ENCODE measurements around the gene RIT2. TPM values are rescaled to one million over a fixed set of nuclear protein-coding genes. Genes with fewer than 3 reads are reported as not detected.

Gene RIT2
- not detected for total RNA-seq
- polyA plus RNA-seq: not detected
- long read RNA-seq, donor 1: 0 reads
- long read RNA-seq, donor 2: 0 reads
- long read RNA-seq, donor 3: 0 reads

- Histone ChIP-seq H3K27me3 (peaks cover 0 to 8% (median 0%) of the 10 kb centered on the region in 9 donors), H3K27ac (no peak within 1 kb of the TSS), H3K4me1 (no peaks in the 10 kb centered on the region), H3K9me3 (no peaks in the 10 kb centered on the region), H3K4me3 (no peak within 1 kb of the TSS), H3K36me3 (no peaks in the 10 kb centered on the region)
- 72 to 77% (median 75%) methylated on average over 18 of the region's 18 CpGs for WGBS, 4 donors
- ATAC-seq (no peak), DNase-seq (no peak)
- TF ChIP-seq CTCF (IDR thresholded peaks at IDR 0.05) (no peak), POLR2A (IDR thresholded peaks at IDR 0.05) (no peak)
- intact Hi-C loops (cut with DNase I): no loop called here
These were observed at the start of gene RIT2 for GRCh38 chr18:43115076-43115921. RIT2 (minus strand) TSS chr18:43115685.

DNA sequence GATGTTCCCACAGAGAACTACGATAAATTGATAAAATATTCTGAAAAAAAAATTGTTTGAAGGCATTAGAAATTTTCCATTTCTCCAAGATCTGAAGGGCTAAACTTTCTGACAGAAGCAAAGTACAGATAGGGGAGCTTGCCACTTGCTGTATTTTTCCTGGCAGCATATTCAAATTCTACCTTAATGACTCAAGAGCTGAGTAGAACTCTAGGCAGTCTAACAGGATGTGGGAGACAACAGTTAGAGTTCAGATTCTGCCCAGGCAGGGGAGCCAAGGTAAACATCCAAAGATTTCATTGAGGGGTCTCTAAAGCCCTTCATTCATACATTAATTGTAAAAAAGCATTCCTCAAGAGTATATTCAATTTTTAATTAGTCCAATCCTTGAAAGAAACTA lies 46.0 kb upstream of the RIT2 start:
- Histone ChIP-seq H3K27ac (no peak overlapping the region), H3K36me3 (no peaks in the 10 kb centered on the region), H3K4me1 (no peaks in the 10 kb centered on the region), H3K4me3 (no peak overlapping the region), H3K9me3 (peaks cover 0 to 19% (median 2%) of the 10 kb centered on the region in 12 donors), H3K27me3 (no peaks in the 10 kb centered on the region)
- no peak for ATAC-seq
- intact Hi-C loops (cut with DNase I): no loop called here
- 65 to 73% (median 68%) methylated on average over 1 of the region's 1 CpG for WGBS, 4 donors
- no peak for TF ChIP-seq CTCF (IDR thresholded peaks at IDR 0.05)
- TF ChIP-seq POLR2A (IDR thresholded peaks at IDR 0.05): no peak
- DNase-seq: no peak

DNA sequence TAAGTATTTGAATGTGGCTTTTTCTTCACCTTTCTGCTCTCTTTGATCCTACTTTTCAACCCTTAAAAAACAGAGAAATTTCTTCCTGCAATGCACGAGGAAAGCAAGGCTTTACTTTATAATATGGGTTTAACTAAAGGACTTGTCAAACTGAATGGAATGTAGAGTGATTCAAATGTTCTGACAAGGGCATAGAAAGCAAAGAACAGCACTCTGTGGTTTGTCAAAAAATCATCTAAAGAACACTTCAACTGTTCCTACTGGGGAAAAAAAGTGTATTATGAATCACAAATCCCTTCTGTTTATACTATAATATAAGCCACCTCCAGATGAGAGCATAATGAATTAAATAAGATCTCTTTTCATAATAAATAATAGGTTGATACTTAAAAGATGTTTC lies 45.0 kb upstream of the RIT2 start:
- TF ChIP-seq POLR2A (IDR thresholded peaks at IDR 0.05): no peak
- TF ChIP-seq CTCF (IDR thresholded peaks at IDR 0.05): no peak
- Histone ChIP-seq H3K4me1 (no peaks in the 10 kb centered on the region), H3K36me3 (no peaks in the 10 kb centered on the region), H3K9me3 (peaks cover 0 to 15% (median 2%) of the 10 kb centered on the region in 12 donors), H3K27ac (no peak overlapping the region), H3K4me3 (no peak overlapping the region), H3K27me3 (no peaks in the 10 kb centered on the region)
- ATAC-seq (no peak), DNase-seq (no peak)
- intact Hi-C loops (cut with DNase I): no loop called here
- WGBS, 4 donors: 44 to 59% (median 52%) methylated on average over 1 of the region's 1 CpG

DNA sequence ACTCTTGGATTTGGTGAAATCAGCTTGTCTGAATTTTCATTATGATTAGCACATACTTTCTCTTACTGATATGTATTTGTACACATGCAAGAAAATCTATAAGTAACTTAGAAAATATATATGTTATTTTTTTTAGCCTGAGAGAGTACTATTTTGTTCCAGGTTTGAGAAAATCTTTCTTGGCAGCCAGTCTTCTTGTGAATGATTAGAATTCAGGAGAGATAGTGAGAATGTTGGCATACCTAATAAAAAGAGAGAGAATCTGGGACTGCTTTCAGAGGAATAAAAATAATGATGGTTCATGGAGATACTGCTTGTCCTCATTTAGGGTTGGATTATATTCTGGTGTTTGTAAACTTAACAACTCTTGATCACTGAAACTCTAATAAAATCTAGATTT lies 44.4 kb upstream of the RIT2 start:
- Histone ChIP-seq H3K9me3 (peaks cover 0 to 10% (median 0%) of the 10 kb centered on the region in 12 donors), H3K4me3 (no peak overlapping the region), H3K27me3 (no peaks in the 10 kb centered on the region), H3K27ac (no peak overlapping the region), H3K4me1 (no peaks in the 10 kb centered on the region), H3K36me3 (no peaks in the 10 kb centered on the region)
- TF ChIP-seq CTCF (IDR thresholded peaks at IDR 0.05) (no peak), POLR2A (IDR thresholded peaks at IDR 0.05) (no peak)
- intact Hi-C loops (cut with DNase I): no loop called here
- DNase-seq (no peak), ATAC-seq (no peak)

Measured in heart left ventricle (tissue), 16 donors.